Measurements from ENCODE around the gene NME3. TPM values are rescaled to one million over a fixed set of nuclear protein-coding genes. Genes with fewer than 3 reads are reported as not detected.
A peak's percentile ranks its signal among the peaks of the same experiment; 100 is the strongest.

Gene NME3
- total and polyA plus RNA-seq, 8 donors: 18.7 to 420 (median 118) TPM

DNA sequence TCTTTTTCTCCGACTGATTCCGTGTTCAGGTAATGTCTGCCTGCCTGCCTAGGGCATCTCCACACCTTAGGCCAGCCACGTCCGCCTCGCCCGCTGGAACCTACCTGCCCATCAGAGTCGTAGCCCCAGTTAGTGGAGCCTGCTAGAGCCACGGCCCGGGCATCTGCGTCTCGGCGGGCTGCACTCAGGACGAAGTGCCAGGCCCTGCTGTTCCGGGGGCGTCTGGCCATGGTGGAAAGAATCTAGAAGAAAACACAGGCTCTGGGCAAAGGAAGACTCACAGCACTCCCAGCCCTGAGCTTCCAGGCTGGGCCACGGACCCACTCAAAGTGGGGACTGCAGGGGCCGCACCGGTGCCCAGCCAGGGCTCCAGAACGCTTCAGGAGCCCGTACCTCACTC is 9.9 kb upstream of the NME3 start:
- Histone ChIP-seq H3K36me3 (peaks cover 28 to 62% (median 61%) of the 10 kb centered on the region in 4 donors), H3K27ac (peak overlapping the region in 4 of 5 donors; percentile 81 to 92 (median 88)), H3K9me3 (no peaks in the 10 kb centered on the region), H3K4me3 (peak overlapping the region; percentile 90 to 98 (median 94)), H3K4me1 (peaks cover 40 to 71% (median 62%) of the 10 kb centered on the region in 4 donors), H3K27me3 (no peaks in the 10 kb centered on the region)
- WGBS, 5 donors: 41 to 68% (median 58%) methylated on average over 10 to 20 of the region's 20 CpGs
- intact Hi-C loops (cut with DNase I; ENCODE audit: low total_unique reads): no loop called here
- no peak for DNase-seq
- TF ChIP-seq POLR2A (IDR thresholded peaks at IDR 0.05): no peak
- no peak for TF ChIP-seq CTCF (IDR thresholded peaks at IDR 0.05)
- TF ChIP-seq EP300 (IDR thresholded peaks at IDR 0.05): no peak
- TF ChIP-seq POLR2AphosphoS5 (IDR thresholded peaks at IDR 0.05): no peak

DNA sequence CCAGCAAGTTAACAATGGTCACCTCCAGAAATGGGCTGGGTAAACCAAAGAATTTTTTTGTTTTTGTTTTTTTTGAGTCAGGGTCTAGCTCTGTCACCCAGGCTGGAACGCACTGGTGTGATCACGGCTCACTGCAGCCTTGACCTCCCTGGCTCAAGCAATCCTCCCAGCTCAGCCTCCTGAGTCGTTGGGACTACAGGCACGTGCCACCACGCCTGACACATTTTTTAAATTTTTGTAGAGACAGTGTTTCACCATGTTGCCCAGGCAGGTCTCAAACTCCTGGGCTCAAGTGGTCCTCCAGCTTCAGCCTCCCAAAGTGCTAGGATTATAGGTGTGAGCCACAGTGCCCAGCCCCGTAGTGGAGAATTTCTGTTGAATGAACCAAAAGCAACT is 9.3 kb upstream of the NME3 start:
- DNase-seq: no peak
- no peaks in the 10 kb centered on the region for H3K27me3 ChIP-seq
- H3K9me3 ChIP-seq: no peaks in the 10 kb centered on the region
- H3K36me3 ChIP-seq: peaks cover 32 to 62% (median 61%) of the 10 kb centered on the region in 4 donors
- H3K4me1 ChIP-seq: peaks cover 36 to 71% (median 59%) of the 10 kb centered on the region in 4 donors
- intact Hi-C loops (cut with DNase I; ENCODE audit: low total_unique reads): no loop called here
- TF ChIP-seq CTCF (IDR thresholded peaks at IDR 0.05): no peak
- TF ChIP-seq EP300 (IDR thresholded peaks at IDR 0.05): no peak
- TF ChIP-seq POLR2A (IDR thresholded peaks at IDR 0.05): no peak
- TF ChIP-seq POLR2AphosphoS5 (IDR thresholded peaks at IDR 0.05): no peak
- H3K4me3 ChIP-seq: peak overlapping the region in 2 of 4 donors; percentile 90 to 93
- 70 to 87% (median 73%) methylated on average over 6 of the region's 6 CpGs for WGBS, 5 donors
- H3K27ac ChIP-seq: no peak overlapping the region

- intact Hi-C loops (cut with DNase I; ENCODE audit: low total_unique reads): no loop called here
- Histone ChIP-seq H3K9me3 (no peaks in the 10 kb centered on the region), H3K4me3 (no peak overlapping the region), H3K4me1 (peaks cover 31 to 67% (median 56%) of the 10 kb centered on the region in 4 donors), H3K27me3 (no peaks in the 10 kb centered on the region), H3K27ac (peak overlapping the region in 1 of 5 donors; percentile 5), H3K36me3 (peaks cover 36 to 63% (median 62%) of the 10 kb centered on the region in 4 donors)
- WGBS, 5 donors: 65 to 76% (median 68%) methylated on average over 18 to 27 of the region's 27 CpGs
- TF ChIP-seq POLR2AphosphoS5 (IDR thresholded peaks at IDR 0.05): no peak
- no peak for TF ChIP-seq EP300 (IDR thresholded peaks at IDR 0.05)
- TF ChIP-seq CTCF (IDR thresholded peaks at IDR 0.05): no peak
- no peak for TF ChIP-seq POLR2A (IDR thresholded peaks at IDR 0.05)
- peak in 1 of 2 donors; percentile 22 for DNase-seq
Observed at GRCh38 chr16:1779741-1780676, 8.7 kb upstream of the NME3 start.

DNA sequence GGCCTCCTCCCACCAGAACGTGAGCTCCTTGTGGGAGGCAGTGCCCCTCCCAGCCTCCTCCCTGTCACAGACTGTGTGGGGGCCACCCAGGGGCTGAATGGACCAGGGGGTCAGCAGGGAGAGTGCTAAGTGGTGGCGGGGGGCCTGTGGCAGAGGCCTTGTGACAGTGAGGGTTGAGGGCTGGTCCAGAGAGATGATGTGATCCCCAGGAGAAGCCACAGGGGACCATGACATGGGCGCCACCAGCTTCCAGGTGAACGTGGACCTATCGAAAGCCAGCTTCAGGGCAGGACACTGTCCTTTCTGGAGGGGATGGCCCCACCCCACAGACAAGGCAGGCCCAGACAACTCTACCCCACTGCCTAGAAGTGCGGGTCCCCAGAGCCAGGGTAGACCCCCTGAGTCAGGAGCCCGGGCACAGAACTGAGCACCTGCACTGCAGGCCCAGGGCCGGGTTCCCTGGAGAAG is 7.9 kb upstream of the NME3 start:
- no peak overlapping the region for H3K4me3 ChIP-seq
- WGBS, 5 donors: 77 to 83% (median 77%) methylated on average over 4 to 8 of the region's 8 CpGs
- TF ChIP-seq POLR2A (IDR thresholded peaks at IDR 0.05): no peak
- no peak for TF ChIP-seq CTCF (IDR thresholded peaks at IDR 0.05)
- TF ChIP-seq POLR2AphosphoS5 (IDR thresholded peaks at IDR 0.05): no peak
- TF ChIP-seq EP300 (IDR thresholded peaks at IDR 0.05): no peak
- peaks cover 36 to 65% (median 63%) of the 10 kb centered on the region in 4 donors for H3K36me3 ChIP-seq
- intact Hi-C loops (cut with DNase I; ENCODE audit: low total_unique reads): no loop called here
- H3K27ac ChIP-seq: no peak overlapping the region
- DNase-seq: peak in 1 of 2 donors; percentile 6
- peaks cover 33 to 68% (median 56%) of the 10 kb centered on the region in 4 donors for H3K4me1 ChIP-seq
- no peaks in the 10 kb centered on the region for H3K9me3 ChIP-seq
- H3K27me3 ChIP-seq: no peaks in the 10 kb centered on the region
